HG02759 (cell line): Measurements from ENCODE around the gene TUBB.
A peak's percentile ranks its signal among the peaks of the same experiment; 100 is the strongest.
"Not testable (repeated sequence)": the region's sequence is repeated elsewhere in the genome, so short reads cannot be mapped to it uniquely, and the experiment has no call there.

Experiments
- ATAC-seq: cut with Tn5 transposase; IDR thresholded peaks from one replicate; pipeline ENCODE4 v1.9.1; 2021; ENCODE audit warnings: mild to moderate bottlenecking, moderate library complexity; ENCODE audit not compliant: unreplicated experiment

The TUBB gene

GRCh38 chr6:30756405-30757003 is 36.4 kb downstream of the TUBB start:
- ATAC-seq: not testable (repeated sequence)

DNA sequence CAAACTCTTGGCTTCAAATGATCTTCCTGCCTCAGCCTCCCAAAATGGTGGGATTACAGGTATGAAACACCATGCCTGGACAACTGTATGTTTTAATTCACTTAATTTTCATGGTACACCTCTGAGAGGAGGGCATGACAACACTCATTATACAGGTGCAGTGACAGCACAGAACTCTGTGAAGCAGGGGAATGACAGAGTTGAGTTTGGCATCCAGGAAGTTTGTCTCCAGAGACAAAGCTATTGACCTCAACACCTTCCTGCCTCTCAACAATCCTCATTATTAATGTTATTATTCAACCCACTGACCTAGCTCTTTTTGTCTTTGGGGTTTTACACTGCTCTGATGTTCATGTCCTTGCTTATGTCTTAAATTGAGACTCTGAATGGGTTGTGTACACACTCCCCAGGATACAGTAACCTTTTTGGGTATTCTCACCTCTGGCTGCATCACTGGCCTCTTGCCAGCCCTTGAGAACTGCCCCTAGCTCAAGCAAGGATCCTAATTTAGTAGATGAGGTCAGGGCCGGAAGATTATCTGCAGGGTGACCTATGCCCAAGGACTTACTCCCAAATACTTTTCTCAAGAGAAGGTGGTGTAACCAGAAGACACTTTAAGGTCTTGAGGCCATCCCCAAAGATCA is 37.2 kb downstream of the TUBB start:
- ATAC-seq: no peak

GRCh38 chr6:30759575-30760239 is 39.6 kb downstream of the TUBB start:
- no peak for ATAC-seq

- no peak for ATAC-seq
Observed at GRCh38 chr6:30760549-30760948, 40.4 kb downstream of the TUBB start.

DNA sequence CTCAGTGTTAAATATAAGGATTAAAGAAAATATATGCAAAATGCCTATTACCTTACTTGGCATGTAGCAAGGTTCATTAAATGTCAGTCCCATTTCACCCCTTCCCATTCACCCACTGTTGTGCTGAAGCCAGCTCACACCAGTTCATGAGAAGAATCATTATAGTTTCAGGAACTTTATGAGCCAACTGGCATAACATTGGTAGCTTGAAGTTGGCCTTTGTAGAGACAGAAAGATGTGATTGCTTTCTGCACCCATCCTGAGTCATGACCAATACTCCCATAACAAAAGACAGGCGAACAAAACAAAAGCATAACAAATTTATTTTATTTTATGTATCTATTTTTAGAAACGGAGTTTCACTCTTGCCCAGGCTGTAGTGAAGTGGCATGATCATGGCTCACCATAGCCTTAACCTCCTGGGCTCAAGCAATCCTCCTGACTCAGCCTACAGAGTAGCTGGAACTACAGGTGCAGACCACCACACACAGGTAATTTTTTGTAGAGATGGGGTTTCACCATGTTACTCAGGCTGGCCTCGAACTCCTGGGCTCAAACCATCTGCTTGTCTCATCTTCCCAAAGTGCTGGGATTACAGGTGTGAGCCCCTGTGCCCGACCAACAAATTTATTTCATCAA is 41.8 kb downstream of the TUBB start:
- no peak for ATAC-seq

- ATAC-seq: no peak
Observed at GRCh38 chr6:30763155-30763617, 43.0 kb downstream of the TUBB start.

- ATAC-seq: peak; percentile 52
Observed at GRCh38 chr6:30763618-30764489, 43.7 kb downstream of the TUBB start.

DNA sequence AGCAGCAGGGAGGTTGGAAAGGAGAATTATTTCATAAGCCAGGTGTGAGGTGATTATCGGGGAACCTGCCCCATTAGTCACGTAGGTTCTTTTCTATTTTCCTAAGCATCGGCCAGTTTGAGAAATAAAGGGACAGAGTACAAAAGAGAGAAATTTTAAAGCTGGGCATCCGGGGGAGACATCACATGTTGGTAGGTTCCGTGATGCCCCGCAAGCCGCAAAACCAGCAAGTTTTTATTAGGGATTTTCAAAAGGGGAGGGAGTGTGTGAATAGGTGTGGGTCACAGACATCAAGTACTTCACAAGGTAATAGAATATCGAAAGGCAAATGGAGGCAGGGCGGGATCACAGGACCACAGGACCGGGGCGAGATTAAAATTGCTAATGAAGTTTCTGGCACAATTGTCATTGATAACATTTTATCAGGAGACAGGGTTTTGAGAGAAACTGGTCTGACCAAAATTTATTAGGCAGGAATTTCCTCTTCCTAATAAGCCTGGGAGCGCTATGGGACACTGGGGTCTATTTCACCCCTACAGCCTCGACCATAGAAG is 44.4 kb downstream of the TUBB start:
- ATAC-seq: not testable (repeated sequence)

- not testable (repeated sequence) for ATAC-seq
Observed at GRCh38 chr6:30765495-30765894, 45.3 kb downstream of the TUBB start.

- ATAC-seq: no peak
Observed at GRCh38 chr6:30766461-30767157, 46.5 kb downstream of the TUBB start.

- ATAC-seq: peak; percentile 59
Observed at GRCh38 chr6:30767158-30767943, 47.2 kb downstream of the TUBB start.

DNA sequence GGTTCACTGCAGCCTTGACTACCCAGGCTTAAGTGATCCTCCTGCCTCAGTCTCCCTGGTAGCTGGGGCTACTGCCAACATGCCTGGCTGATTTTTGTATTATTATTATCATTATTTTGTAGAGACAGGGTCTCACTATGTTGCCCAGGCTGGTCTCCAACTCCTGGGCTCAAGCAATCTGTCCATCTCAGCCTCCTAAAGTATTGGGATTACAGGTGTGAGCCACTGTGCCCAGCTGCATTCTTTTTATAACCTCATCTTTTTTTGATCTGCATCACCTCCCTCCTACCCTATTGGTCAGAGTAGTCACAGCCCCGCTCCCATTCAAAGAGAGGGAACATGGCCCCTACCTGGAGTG is 47.8 kb downstream of the TUBB start:
- no peak for ATAC-seq

DNA sequence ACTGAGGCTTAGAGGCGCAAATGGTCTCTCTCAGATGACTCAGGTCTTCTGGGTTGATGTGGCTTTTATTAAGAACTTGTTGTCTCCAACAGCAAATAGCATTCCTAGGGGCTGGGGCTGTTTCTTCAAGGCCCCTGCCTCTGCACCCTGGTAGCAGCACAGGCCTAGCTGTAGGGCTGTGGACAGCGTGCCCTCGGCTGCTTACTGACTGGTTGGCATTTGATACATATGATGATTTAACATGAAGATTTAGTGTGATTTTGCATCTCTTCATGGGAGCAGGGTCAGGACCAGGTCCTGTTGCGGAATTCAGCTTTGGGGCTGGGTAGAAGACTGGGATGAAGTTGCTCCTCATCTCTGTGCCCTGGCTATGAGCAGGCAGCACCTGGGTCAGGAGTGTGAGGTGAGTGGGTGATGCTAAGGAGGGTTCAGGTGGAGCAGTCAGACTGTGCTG is 48.5 kb downstream of the TUBB start:
- ATAC-seq: no peak

DNA sequence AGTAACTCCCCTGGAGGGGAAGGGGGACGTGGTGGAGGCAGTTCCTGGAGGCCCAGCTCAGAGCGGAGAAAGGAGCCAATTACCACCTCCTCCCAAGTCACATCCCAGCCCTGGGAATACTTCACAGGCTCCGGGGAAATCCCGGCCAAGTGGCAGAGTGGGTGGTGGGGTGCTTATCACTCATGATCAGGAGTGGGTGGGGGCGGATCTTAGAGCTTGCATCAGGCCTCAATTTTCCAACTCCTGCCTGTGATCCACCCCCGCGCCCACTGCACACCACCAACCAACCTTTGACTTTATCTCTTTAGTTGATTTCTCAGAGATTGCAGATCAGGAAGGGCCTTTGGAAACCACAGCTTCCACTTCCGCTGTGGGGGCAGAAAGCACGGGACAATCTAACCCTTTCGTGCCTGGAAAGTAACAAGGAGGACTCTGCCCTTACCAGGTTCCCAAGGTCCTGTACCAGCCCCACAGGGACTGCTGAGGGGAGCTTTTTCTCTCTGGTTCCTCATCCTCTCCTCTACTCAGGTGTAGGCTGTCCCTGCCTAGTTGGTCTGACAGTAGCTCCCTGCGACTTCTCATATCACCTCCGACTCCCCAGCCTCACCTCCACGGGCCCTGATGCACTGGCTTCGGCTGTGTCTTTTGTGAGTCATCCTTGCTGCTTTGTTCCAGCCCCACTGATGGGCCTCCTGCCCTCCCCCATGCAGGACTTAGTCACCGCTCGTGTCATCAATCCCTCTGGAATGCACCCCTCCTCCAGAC is 49.1 kb downstream of the TUBB start:
- no peak for ATAC-seq

- ATAC-seq: no peak
Observed at GRCh38 chr6:30769853-30770524, 49.8 kb downstream of the TUBB start.

DNA sequence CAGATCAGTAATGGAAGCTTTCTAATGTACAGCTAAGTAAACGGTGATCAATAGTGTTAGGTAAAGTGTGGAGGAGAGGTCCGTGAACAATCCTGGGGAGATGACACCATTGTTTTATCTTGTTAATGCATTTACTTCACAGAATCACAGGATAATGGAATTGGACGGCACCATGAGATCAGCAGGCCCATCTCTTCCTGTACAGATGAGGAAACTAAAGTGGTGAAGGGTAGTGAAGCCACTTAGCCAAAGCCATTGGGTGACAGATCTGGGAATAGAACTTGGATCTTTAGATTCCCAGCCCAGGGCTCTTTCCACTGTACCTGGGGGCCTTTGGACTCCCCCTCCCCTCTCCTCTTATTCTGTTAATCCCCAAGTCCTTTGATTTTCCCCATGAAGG is 50.4 kb downstream of the TUBB start:
- ATAC-seq: no peak

- ATAC-seq: no peak
Observed at GRCh38 chr6:30774701-30775100, 54.5 kb downstream of the TUBB start.
